ENCODE results near the gene ADAMTS16.

- TF ChIP-seq EP300 (IDR thresholded peaks at IDR 0.05), result no peak
- TF ChIP-seq CTCF (IDR thresholded peaks at IDR 0.05), result no peak
- TF ChIP-seq POLR2A (IDR thresholded peaks at IDR 0.05), result no peak
- TF ChIP-seq POLR2AphosphoS5 (IDR thresholded peaks at IDR 0.05), result no peak
Observed at GRCh38 chr5:5278201-5278814, 138.2 kb downstream of the ADAMTS16 start.
